GM18511 (cell line): ENCODE data around the gene TCOF1.

Experiments used
- ATAC-seq: cut with Tn5 transposase; IDR thresholded peaks from one replicate; pipeline ENCODE4 v1.9.1; 2021; ENCODE audit warnings: mild to moderate bottlenecking, moderate library complexity; ENCODE audit not compliant: unreplicated experiment

Gene TCOF1

DNA sequence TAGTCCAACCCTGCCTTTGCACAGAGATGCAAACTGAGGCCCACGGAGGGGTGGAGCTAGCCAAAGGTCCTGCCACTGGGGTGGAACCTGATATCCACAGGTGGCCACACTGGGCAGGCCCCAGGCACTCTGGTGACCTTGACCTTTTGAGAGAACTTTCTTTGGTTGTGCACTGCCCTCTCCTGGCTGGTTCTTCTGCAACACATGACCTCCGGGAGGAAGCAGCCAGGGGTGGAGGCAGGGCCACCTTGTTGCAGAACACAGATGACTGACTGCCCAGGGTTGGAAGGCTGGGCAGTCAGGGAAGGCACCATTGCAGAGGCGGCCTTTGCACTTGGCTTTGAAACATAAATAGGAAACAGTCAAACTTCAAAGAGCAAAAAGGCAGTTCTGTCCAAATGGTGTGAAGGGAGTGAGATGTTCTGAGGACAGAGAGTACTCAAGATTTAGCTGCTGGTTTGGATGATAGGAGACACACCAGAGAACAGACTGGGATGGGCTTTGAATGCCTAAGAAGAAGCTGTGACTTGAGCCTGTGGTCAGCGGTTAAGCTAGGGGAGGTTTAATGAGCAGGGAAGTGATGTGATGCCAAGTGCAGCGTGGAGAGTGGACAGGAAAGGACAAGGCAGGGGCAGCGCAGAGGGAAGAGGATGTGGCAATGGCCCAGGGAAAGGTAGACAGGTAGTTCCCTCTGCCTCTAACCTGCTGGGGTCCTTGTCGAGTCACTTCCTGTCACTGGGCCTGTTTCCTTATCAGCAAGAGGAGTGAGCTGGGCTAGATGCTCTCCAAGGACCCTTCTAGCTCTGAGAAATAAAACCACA, 6.8 kb upstream of the TCOF1 start:
- peak; percentile 99 for ATAC-seq

DNA sequence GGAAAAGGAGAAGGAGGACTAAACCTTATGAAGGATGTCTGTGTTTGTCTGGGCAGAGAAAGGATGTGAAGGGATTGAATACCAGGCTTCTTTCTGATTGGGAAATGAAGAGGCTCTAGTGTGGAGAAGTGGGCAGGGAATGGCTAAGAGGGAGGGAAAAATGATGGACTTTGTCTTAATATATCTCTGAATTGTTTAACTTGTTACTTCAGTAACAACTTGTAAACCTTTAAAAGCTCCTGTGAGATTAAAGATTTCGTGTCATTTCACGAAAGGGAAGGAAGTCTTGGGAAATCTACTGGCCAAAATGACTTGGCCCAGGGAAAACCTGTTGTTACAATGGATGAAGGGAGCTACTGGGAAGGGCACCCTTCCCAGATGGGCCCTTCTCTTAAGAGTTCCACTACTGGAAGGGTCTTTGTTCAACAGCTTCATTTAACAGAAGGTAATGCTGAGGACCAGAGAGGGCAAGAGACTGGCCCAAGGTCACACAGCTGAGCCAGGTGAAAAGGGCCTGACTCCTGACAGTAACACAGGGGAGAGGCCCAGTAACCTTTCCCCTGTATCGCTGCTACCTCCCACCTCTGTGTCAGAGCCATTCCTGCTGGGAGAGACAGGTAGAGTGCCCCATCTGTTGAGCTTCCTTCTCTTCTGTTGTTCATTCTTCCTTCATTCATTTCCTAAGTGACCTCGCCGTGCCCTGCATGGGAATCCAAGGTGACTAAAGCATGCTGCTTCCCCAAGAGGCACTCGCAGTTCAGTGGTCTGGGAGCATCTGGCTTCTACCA, 5.1 kb upstream of the TCOF1 start:
- no peak for ATAC-seq

GRCh38 chr5:150353032-150353675, 4.3 kb upstream of the TCOF1 start:
- no peak for ATAC-seq

DNA sequence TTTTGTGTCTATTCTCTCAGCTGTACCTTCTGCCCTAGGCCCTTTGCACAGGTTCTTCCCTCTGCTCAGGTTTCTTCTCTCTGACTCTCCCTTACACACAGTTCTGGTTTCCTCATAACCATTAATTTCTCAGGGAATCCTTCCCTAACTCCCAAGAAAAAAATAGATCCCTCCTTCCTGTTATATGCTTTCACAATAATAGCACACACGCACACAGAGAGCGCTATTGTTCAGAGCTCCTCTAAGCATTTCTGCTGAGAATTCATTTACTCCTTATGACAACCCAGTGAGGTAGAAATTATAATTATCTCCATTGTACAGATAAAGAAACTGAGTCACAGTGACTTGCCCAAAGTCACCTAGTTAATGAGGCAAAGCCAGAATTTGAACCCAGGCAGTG, 1.7 kb upstream of the TCOF1 start:
- no peak for ATAC-seq

DNA sequence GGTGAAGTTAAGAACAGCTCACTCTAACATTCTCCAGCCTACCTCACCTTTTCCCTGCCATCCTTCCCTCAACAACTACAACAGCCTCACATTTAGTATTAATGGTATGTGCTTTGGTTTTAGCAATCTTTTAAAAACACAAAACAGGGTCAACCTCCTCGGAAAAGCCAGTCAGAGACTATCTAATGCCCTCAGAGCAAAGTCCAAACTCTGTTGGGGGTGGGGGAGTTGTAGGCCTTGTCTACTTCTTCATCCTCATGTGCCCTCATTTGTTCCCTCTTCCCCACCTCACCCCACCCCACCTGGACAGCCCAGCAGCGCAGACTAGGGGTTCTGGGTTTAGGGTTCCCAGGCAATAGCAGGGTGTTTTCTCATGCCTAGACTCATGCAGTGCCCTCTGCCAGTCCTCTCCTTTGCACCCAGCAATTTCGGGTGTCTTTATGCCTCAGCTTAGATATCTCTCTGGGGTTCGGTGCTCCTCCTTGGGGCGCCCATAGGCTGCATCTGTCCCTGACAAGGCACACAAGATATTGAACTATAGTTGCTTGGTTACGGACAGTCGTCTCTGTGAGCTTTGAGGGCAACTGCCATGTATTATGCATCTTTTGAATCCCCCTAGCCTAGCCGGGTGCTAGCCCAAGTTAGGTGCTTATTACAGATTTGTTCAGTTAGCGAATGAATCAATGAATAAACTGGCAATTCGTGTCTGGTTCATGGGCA, 762 bp upstream of the TCOF1 start:
- ATAC-seq: no peak

DNA sequence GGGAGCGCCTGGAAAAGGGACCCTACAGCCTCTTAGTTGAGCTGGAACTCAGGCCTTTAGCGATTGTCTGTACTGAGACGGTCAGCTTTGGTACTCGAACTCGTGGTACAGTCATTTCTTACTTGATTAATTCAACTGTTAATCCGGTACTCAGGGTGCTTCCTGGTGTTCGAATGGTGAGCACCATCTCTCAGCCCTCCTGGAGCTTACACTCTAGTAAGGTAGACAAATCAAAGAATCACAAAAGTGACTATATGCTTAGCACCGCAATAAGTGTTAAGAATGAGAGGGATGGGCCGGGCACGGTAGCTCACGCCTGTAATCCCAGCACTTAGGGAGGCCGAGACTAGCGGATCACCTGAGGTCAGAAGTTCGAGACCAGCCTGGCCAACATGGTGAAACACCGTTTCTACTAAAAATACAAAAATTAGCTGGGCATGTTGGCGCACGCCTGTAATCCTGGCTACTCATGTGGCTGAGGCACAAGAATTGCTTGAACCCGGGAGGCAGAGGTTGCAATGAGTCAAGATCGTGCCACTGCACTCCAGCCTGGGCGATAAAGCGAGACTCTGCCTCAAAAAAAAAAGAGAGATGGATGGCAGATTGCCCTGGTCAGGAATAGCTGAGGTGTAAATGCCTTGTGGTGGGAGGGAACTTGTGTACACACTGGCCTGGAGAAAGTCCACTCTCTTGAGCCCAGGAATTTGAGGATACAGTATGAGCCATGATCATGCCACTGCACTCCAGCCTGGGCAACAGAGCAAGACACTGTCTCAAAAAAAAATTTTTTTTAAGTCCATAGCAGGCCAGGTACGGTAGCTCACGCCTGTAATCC, 981 bp downstream of the TCOF1 start:
- ATAC-seq: no peak

DNA sequence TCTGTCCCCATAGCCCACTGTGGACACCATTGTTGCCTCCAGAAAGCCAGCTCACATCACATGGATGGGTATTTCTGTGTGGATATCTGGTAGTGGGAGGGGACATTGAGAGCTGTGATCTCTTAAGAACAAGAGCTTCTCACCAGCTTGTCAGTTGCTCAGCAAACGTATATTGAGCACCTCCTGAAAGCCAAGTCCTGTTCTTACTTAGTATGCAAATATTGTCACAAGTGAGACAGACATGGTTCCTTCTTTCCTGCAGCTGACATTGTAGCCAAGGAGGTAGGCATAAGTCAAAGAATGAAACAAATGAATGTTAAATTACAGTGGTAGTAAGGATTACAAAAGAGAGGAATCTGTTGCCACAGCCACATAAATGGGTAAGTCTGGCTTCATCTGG, 3.8 kb downstream of the TCOF1 start:
- ATAC-seq: peak; percentile 29

- no peak for ATAC-seq
Measured at GRCh38 chr5:150363185-150363584, 5.7 kb downstream of the TCOF1 start.

- no peak for ATAC-seq
Measured at GRCh38 chr5:150364004-150364403, 6.5 kb downstream of the TCOF1 start.

- ATAC-seq: no peak
Measured at GRCh38 chr5:150368526-150368925, 11.0 kb downstream of the TCOF1 start.

DNA sequence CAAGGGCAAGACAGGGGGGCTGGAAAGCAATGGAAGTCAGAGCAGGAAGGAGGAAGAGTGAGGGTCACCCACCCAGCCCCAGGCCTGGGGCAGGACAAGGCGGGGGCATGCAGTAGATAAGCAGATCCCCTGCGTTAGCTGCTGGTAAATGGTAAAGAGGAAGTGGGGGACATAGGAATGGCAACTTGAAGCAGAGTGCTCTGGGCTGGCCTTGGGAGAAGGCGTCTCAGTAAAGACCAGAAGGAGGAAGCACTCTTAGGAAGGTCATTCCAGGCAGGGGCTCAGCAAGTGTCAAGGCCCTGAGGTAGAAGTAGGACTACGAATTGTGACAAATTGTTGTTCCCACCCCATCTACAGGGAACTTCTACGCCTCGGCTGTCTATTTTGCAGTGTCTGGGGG, 15.1 kb downstream of the TCOF1 start:
- ATAC-seq: no peak

DNA sequence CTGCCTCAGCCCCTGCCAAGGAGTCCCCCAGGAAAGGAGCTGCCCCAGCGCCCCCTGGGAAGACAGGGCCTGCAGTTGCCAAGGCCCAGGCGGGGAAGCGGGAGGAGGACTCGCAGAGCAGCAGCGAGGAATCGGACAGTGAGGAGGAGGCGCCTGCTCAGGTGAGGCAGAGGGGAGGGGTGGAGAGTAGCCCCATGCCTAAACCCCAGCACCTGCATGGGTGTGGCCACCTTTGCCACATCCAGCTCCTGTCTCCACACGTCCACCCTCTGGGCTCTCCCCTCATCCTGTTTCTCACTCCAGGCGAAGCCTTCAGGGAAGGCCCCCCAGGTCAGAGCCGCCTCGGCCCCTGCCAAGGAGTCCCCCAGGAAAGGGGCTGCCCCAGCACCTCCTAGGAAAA, 17.2 kb downstream of the TCOF1 start:
- no peak for ATAC-seq

DNA sequence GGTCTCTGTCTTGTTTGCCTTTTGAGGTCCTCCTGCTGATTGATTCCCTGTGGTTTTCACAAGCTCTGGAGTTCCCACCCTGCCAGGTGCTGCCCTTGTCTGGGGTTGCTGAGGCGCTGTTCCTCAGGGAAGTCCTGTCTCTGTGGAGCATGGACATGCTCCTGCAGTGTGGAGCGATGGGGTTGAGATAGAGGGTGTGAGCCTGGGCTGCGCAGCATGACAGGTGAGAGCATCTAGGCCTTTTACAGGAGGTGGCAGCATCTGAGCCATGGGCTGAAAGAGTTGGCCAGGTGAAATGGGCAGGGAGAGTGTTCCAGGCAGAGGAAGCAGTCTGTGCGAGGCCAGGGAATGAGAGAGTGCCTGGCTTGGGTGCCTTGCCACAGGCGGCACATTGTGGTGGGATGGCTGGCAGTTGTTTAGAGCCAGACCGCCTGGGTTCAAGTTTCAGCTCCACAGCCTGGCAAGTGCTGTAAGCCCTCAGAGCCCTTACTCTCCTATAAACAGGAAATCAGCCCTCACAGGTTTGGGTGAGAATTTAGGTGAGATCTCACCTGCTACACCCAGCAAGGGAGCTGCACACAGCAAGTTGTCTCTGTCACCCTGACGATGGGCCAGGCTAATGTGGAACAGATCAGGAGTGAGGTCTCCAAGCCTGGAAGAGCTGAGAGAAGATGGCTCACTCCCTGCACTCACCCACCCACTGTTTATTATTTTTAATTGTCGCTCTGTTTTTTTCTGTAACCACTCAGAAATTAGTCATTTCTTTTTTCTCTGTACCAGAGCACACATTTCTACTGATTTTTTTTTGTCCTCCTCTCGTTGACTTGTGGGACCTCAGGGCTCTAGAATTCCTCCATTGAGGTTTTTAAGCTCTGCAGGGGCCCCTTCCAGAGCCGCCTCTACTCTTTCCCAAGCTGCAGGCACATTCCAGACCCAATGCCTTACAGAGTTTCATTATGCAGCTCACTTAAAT, 19.6 kb downstream of the TCOF1 start:
- no peak for ATAC-seq

DNA sequence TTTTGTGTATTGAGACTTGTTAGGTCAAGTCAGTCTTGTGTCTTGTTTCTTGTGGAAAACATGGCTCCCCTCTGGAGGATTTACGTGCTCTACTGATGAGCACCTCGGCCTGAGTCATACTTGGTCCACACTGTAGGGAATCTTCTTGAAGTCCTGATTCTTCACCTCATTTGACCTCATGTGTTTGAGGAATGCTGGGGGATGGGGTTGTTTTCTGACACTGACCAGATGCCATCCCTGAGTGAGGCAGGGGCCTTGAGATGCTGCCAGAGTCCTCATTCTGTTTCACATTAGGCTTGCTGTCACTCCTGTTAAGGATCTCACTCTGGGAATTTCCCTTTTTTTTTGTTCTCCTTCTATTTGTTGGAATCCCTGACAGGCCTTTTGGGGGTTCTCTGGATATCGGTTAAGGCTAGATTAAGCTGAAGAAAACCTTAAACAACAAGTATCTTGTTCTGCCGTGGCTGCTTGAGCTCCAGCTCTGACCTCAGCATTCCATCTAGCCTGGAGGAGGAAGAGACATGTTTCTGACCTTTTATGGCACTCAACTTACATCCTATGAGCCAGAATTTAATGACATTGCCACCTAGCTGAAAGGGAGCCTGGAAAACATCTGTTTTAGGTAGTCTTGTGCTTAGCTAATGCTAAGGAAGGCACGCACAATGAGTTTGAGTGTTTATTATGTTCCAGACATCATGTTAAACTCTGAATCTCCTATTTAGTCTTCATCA, 20.6 kb downstream of the TCOF1 start:
- no peak for ATAC-seq

- no peak for ATAC-seq
Measured at GRCh38 chr5:150384701-150385100, 27.2 kb downstream of the TCOF1 start.

DNA sequence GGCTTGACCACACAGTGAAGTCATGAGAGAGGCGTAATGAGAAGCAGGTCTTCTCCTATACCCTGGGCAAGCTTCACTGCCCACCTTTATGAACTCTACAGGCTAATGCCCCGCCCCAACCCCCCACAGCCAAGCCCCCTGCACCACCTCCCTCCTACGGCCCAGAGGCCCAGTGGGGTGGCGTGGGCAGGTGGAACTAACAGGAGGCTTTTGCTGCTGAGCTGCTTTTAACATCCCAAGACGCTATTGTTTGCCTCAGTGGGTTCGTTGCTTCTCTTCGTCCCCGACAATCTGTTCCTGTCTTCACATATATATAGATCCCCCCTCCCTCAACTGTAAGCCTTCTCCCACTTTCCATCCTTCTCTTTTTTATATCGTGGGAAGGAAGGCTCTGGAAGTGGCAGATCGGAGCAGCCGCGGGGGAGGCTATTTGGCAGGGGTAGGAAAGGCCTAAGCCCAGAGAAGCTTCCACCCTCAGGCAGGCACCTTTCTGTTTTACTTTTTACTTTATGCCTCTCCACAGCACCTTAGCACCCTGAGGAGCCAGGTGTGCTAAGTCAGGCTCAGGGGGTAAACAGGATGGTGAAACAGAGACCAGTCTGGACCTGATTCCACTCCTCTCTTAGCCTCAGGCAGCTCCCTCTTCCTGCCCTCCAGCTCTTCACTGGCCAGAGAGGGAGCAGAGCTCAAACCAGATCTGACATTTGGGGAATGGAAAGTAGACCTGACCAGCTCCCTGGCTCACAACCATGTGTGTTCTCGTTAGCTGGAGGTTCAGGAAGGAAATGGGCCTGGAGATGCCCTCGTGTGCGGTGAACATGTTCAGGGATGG, 28.7 kb downstream of the TCOF1 start:
- ATAC-seq: no peak

DNA sequence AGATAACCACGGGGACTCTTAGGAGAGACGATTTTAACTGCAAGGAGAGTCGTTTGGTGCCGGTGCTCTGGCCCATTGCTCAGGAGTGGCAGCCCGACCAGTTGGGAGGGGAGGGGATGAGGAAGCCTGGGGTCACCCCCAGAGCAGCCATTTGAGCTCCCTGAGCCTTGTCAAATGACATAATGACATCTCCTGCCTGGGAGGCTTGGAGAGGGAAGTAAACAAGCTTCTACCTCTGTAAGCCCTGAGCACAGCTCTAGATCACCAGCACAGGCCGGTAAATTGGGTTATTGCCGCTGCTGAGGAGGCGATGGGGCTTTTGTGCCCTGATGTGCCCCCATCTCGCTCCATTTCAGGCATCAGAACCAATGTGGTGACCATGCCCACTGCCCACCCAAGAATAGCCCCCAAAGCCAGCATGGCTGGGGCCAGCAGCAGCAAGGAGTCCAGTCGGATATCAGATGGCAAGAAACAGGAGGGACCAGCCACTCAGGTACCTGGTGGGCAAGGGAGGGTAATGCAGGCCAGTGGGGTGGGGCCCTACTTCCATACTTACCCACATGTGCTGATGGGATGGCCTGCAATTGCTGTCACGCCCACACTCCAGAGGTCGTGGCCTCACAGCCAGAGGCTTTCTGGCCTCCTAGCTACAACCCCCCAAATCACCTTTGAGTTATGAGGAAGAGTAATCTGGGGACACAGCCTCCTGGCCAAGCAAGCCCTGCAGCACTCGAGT, 32.2 kb downstream of the TCOF1 start:
- no peak for ATAC-seq
